K562 (cell line): Measurements from ENCODE around the gene COX6B2. TPM values are rescaled to one million over a fixed set of nuclear protein-coding genes. Genes with fewer than 3 reads are reported as not detected.
A peak's percentile ranks its signal among the peaks of the same experiment; 100 is the strongest.

Experiments
- ATAC-seq: fragments of 200-7000 bp; cut with Tn5 transposase; 3 replicates; pipeline ENCODE4 v1.9.1; 2020; ENCODE audit warnings: moderate library complexity
- BruUV-seq: library from RNA; stranded (reverse); fragments of 400-500 nt; replicated peaks from 2 replicates; lab custom pipeline; 2021; lab: Mats Ljungman, UMichigan
- CTCF ChIA-PET: fragments of 300-600 bp; formaldehyde crosslinking; extraction: SDS; loops from one replicate; lab custom pipeline; 2021; ENCODE audit warnings: low intra/inter-chr PET ratio; lab: Yijun Ruan, JAX
- POLR2A ChIA-PET: fragments of 300-600, 350-650 bp; sonication (Branson Sonifier 250); formaldehyde crosslinking; extraction: SDS; loops from one replicate; lab custom pipeline; 2021; ENCODE audit warnings: antibody characterized with exemption, inconsistent platforms; lab: Yijun Ruan, JAX
- DNase-seq, 4 experiments: peaks; one replicate each; pipeline versions ENCODE4 v3.0.0 to v3.0.0-alpha.2; 2011 to 2018; ENCODE audit warnings: low spot score in 3 of 4, mixed read lengths in 3 of 4; ENCODE audit errors: extremely low read depth in 1 of 4
- FAIRE-seq: peaks from 2 replicates; lab custom pipeline; 2011; peaks lifted over from hg19 to GRCh38; lab: Jason Lieb, UNC
- H2AFZ ChIP-seq: 2 replicates; pipeline ENCODE4 v1.6.0; 2011; ENCODE audit warnings: low read depth, low read length, control low read depth, inconsistent platforms
- H3K27ac ChIP-seq: fragments of 200-600 bp; 3 replicates; pipeline ENCODE4 v1.8.0; 2011; ENCODE audit warnings: low read depth, mild to moderate bottlenecking, control low read depth, inconsistent platforms, low read length, moderate library complexity, mixed read lengths; ENCODE audit errors: extremely low read depth
- H3K27me3 ChIP-seq, 2 experiments: fragments of 300-600 bp in 1 of 2; 2 replicates in 1 of 2; 3 replicates in 1 of 2; pipeline versions ENCODE4 v1.6.0 to v1.8.0; 2011; ENCODE audit warnings: inconsistent platforms in 2 of 2, low read length in 2 of 2, mild to moderate bottlenecking in 1 of 2, mixed read lengths in 1 of 2, moderate library complexity in 1 of 2; ENCODE audit not compliant: control insufficient read depth in 2 of 2, insufficient read depth in 2 of 2
- H3K36me3 ChIP-seq: fragments of 300-600 bp; 3 replicates; pipeline ENCODE4 v1.8.0; 2011; ENCODE audit warnings: mild to moderate bottlenecking, low read length, inconsistent platforms; ENCODE audit not compliant: control insufficient read depth, insufficient read depth
- H3K4me1 ChIP-seq, 2 experiments: fragments of 200-600 bp in 1 of 2; replicated peaks in 1 of 2; 2 replicates in 1 of 2; 3 replicates in 1 of 2; pipeline versions ENCODE4 v1.5.1 to v1.8.0; 2011; ENCODE audit warnings: inconsistent platforms in 2 of 2, low read length in 2 of 2, mild to moderate bottlenecking in 1 of 2, mixed read lengths in 1 of 2, moderate library complexity in 1 of 2; ENCODE audit not compliant: control insufficient read depth in 2 of 2, insufficient read depth in 2 of 2
- H3K4me2 ChIP-seq: 2 replicates; pipeline ENCODE4 v1.6.1; 2011; ENCODE audit warnings: low read length, control low read depth, inconsistent platforms, mixed read lengths; ENCODE audit not compliant: insufficient read depth
- H3K4me3 ChIP-seq: fragments of 200-600 bp; sonication (generic), shearing (Covaris generic); 2 replicates; pipeline ENCODE4 v1.5.1; 2016; ENCODE audit warnings: control low read depth, inconsistent platforms
- H3K79me2 ChIP-seq: fragments of 200-600 bp; 3 replicates; pipeline ENCODE4 v1.8.0; 2011; ENCODE audit warnings: low read length, inconsistent platforms; ENCODE audit not compliant: control insufficient read depth, insufficient read depth
- H3K9ac ChIP-seq, 2 experiments: 2 replicates each; pipeline versions ENCODE4 v1.6.0 to v1.6.1; 2011; ENCODE audit warnings: low read depth in 2 of 2, low read length in 2 of 2, control low read depth in 1 of 2, inconsistent platforms in 1 of 2, mild to moderate bottlenecking in 1 of 2, mixed read lengths in 1 of 2; ENCODE audit not compliant: insufficient read depth in 1 of 2
- H3K9me1 ChIP-seq: one replicate; pipeline ENCODE4 v1.6.0; 2011; ENCODE audit warnings: inconsistent platforms, mild to moderate bottlenecking, low read length, moderate library complexity; ENCODE audit not compliant: control insufficient read depth, insufficient read depth
- H3K9me3 ChIP-seq: replicated peaks from 2 replicates; pipeline ENCODE4 v1.5.1; 2011; ENCODE audit warnings: low read depth, low read length, inconsistent platforms; ENCODE audit not compliant: control insufficient read depth, insufficient read depth
- H4K20me1 ChIP-seq: replicated peaks from 2 replicates; pipeline ENCODE4 v1.6.1; 2011; ENCODE audit warnings: low read length, inconsistent platforms, mixed read lengths; ENCODE audit not compliant: control insufficient read depth, insufficient read depth
- JUN ChIP-seq, 2 experiments: sonication (generic) in 1 of 2; formaldehyde crosslinking in 1 of 2; IDR thresholded peaks; 2 replicates each; pipeline versions ENCODE4 v1.6.1 to v1.8.0; 2012 to 2022; ENCODE audit warnings: borderline replicate concordance in 2 of 2, mild to moderate bottlenecking in 2 of 2, improper control_type of control experiment in 1 of 2, low read depth in 1 of 2, low read length in 1 of 2, missing genetic modification reagents in 1 of 2
- KAT2B ChIP-seq: IDR thresholded peaks from one replicate; pipeline ENCODE4 v1.6.1; 2012; ENCODE audit warnings: low read depth, mild to moderate bottlenecking, control low read depth, inconsistent platforms, low read length, moderate library complexity
- KLF10 ChIP-seq: fragments of 250-450 bp; sonication (Bioruptor Pico); IDR thresholded peaks from 2 replicates; pipeline ENCODE4 v1.6.1; 2021; ENCODE audit warnings: matching md5 sums
- MYNN ChIP-seq, 2 experiments: sonication (generic); formaldehyde crosslinking in 1 of 2; IDR thresholded peaks; 2 replicates each; pipeline versions ENCODE4 v1.5.0 to v1.6.1; 2016 to 2020; ENCODE audit warnings: antibody characterized with exemption in 1 of 2, missing genetic modification reagents in 1 of 2
- SNIP1 ChIP-seq: fragments of 450-650 bp; IDR thresholded peaks from 2 replicates; pipeline ENCODE4 v1.7.1; 2017; ENCODE audit warnings: low read depth, mild to moderate bottlenecking
- ZNF644 ChIP-seq: fragments of 200-800 bp; sonication (Bioruptor generic); IDR thresholded peaks from 2 replicates; pipeline ENCODE4 v1.6.1; 2016; ENCODE audit warnings: low read depth, missing genetic modification characterization, missing compliant biosample characterization
- ZNF830 ChIP-seq: fragments of 250-450 bp; sonication (Bioruptor Pico); IDR thresholded peaks from 2 replicates; pipeline ENCODE4 v1.5.0; 2021; ENCODE audit warnings: mild to moderate bottlenecking
- WGBS: fragments of 100-300 bp; shearing (Covaris generic); methylation state at CpG from one replicate; pipeline ENCODE4 v1.1.6; 2016; ENCODE audit warnings: low coverage, mixed read lengths; ENCODE audit not compliant: insufficient coverage; ENCODE audit errors: missing lambda C conversion rate; 5-methylcytosine and 5-hydroxymethylcytosine counted together
- in situ Hi-C: fragments of 300-500 bp; cut with MboI; formaldehyde crosslinking; loops from 4 replicates; pipeline ENCODE4 v1.15.0; 2018; ENCODE audit warnings: inconsistent platforms, mixed read lengths
- intact Hi-C: fragments of 100-400 bp; cut with micrococcal nuclease; formaldehyde crosslinking; loops from 2 replicates; pipeline ENCODE4 v1.14.2; 2022
- polyA plus RNA-seq, 8 experiments: library from polyadenylated mRNA; depleted of rRNA in 4 of 8; stranded (reverse) in 5 of 8; unstranded in 3 of 8; fragments of >200 nt; fragmentation: Nextera tagmentation in 2 of 8; fragmentation: Illumina TruSeq in 1 of 8; extraction: Ambion mirVana in 2 of 8; extraction: Trizol in 1 of 8; gene quantifications; 2 replicates each; pipeline versions ENCODE4 v1.2.1 to v1.2.3, GENCODE V29; 2011 to 2014; ENCODE audit warnings: inconsistent platforms in 1 of 8, missing spikeins in 1 of 8
- total RNA-seq, 7 experiments: library from RNA; depleted of rRNA in 6 of 7; stranded (reverse); fragments of >200 nt in 6 of 7; fragmentation: Illumina TruSeq in 2 of 7; extraction: Trizol in 2 of 7; gene quantifications; 2 replicates each; pipeline versions ENCODE4 v1.2.1 to v1.2.3, GENCODE V29; 2011 to 2021; ENCODE audit warnings: low replicate concordance in 1 of 7
- TF ChIP-seq, protein P1 (sequence below): fragments of 450-650 bp; IDR thresholded peaks from 2 replicates; pipeline ENCODE4 v1.7.1; 2018; ENCODE audit warnings: mild to moderate bottlenecking, low read depth; ENCODE audit not compliant: partially characterized antibody
- TF ChIP-seq, protein P2 (sequence below): sonication (generic); formaldehyde crosslinking; IDR thresholded peaks from 2 replicates; pipeline ENCODE4 v1.9.0; 2022; ENCODE audit warnings: mild to moderate bottlenecking, missing genetic modification reagents
- TF ChIP-seq, protein P3 (sequence below): fragments of 450-650 bp; formaldehyde crosslinking; IDR thresholded peaks from 2 replicates; pipeline ENCODE4 v1.4.0; 2020; ENCODE audit warnings: mild to moderate bottlenecking
- TF ChIP-seq, protein P4 (sequence below): fragments of 450-650 bp; IDR thresholded peaks from 2 replicates; pipeline ENCODE4 v1.6.1; 2016; ENCODE audit warnings: mild to moderate bottlenecking

COX6B2 gene
- total and polyA plus RNA-seq, 9 of the 15 experiments (the other 6 are each of a cell fraction or from before 2014, with no cell fraction given), result 0.40 to 2.5 (median 0.83) TPM

DNA sequence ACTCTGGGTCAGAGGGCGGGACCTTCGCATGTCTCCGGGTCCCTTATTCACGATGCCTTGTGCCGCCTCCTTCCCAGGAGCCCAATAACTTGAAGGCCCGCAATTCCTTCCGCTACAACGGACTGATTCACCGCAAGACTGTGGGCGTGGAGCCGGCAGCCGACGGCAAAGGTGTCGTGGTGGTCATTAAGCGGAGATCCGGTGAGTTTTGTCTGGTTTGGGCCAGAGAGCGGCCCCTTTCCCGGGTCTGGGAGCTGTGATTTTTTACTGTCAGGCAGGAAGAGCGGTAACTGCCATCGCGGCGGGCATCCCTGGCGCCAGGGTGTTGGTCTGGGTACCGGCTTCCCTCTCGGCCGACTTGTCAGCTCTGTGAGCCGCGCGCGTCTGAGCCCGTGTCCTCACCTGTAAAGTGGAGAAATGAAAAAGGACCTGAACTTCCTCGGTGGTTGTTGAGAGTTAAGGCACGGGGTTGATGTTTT is 32.0 kb upstream of the COX6B2 start (continued):
- TF ChIP-seq, protein P1, sequence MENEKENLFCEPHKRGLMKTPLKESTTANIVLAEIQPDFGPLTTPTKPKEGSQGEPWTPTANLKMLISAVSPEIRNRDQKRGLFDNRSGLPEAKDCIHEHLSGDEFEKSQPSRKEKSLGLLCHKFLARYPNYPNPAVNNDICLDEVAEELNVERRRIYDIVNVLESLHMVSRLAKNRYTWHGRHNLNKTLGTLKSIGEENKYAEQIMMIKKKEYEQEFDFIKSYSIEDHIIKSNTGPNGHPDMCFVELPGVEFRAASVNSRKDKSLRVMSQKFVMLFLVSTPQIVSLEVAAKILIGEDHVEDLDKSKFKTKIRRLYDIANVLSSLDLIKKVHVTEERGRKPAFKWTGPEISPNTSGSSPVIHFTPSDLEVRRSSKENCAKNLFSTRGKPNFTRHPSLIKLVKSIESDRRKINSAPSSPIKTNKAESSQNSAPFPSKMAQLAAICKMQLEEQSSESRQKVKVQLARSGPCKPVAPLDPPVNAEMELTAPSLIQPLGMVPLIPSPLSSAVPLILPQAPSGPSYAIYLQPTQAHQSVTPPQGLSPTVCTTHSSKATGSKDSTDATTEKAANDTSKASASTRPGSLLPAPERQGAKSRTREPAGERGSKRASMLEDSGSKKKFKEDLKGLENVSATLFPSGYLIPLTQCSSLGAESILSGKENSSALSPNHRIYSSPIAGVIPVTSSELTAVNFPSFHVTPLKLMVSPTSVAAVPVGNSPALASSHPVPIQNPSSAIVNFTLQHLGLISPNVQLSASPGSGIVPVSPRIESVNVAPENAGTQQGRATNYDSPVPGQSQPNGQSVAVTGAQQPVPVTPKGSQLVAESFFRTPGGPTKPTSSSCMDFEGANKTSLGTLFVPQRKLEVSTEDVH, result no peak
- no peak for TF ChIP-seq KLF10
- TF ChIP-seq ZNF644 (tag), result no peak
- TF ChIP-seq, protein P2, sequence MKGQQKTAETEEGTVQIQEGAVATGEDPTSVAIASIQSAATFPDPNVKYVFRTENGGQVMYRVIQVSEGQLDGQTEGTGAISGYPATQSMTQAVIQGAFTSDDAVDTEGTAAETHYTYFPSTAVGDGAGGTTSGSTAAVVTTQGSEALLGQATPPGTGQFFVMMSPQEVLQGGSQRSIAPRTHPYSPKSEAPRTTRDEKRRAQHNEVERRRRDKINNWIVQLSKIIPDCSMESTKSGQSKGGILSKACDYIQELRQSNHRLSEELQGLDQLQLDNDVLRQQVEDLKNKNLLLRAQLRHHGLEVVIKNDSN (CRISPR knock-in tag), result no peak

DNA sequence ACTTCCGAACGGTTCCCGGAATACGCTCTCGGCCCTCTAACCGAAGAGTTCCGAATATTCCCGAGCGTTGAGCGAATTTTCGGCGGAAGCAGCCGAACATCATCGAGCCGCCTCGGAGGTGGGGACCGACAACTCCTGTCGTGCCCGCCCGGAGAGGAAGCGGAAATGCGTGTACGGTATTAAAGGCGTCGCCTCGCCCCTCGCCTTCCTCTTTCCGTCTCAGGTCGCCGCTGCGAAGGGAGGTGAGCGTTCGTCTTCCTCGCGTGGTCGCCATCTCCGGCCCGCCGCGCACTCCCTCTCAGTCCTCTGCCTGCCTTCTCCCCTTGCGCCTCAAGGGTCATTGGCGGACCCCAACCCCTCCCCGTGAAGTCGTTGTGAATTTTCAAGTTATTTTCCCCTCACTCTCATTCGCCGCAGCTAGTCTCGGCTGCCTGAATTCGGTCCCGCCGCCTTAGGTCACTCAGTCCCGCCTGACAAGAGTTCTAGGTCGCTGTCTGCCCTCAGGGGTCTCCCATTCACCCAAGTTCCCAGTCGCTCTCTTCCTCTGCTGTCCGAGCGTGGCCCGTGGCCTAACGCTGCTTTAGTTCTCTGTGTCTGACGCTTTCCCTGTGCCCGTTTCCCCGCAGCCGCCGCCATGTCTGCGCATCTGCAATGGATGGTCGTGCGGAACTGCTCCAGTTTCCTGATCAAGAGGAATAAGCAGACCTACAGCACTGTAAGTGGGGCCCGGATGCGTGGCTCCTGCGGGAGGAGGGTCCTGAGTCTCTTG is 31.4 kb upstream of the COX6B2 start, which contains the start of gene RPL28:
RPL28 (plus strand) TSS at position 209 of the 769 bp plus-strand sequence; CDS start at position 635, 426 bp downstream.
- H3K9ac ChIP-seq, result peak within 1 kb of the TSS; percentile 94 to 98
- H3K9me3 ChIP-seq, result no peaks in the 10 kb centered on the region; the same call in 1 of the 2 replicates
- no peaks in the 10 kb centered on the region for H3K27me3 ChIP-seq
- peak; percentile 99 for FAIRE-seq
- peak; percentile 85 to 99 (median 91) for DNase-seq
- H3K27ac ChIP-seq, result peak within 1 kb of the TSS; percentile 97
- ChIA-PET CTCF (no interaction called here), POLR2A (interaction anchor here (0.6 to 12.9 kb wide), 7 partner anchors 9 to 251 kb away, joined by 3 to 195 read pairs (median 3); partner anchors contain the start of gene UBE2S)
- peaks cover 49% of the 10 kb centered on the region for H4K20me1 ChIP-seq
- H3K79me2 ChIP-seq, result peaks cover 73% of the 10 kb centered on the region
- H2AFZ ChIP-seq, result peak within 1 kb of the TSS; percentile 99
- in situ Hi-C loops, result no loop called here
- peak; percentile 80 for ATAC-seq
- TSS peak; percentile 74 for BruUV-seq
- peaks cover 54 to 66% of the 10 kb centered on the region in 2 experiments for H3K4me1 ChIP-seq
- H3K4me2 ChIP-seq, result peak within 1 kb of the TSS; percentile 94
- WGBS, result under 1% methylated on average over 67 of the region's 68 CpGs
- H3K36me3 ChIP-seq, result peaks cover 50% of the 10 kb centered on the region
- intact Hi-C loops, result loop anchor here (2.0 to 5.0 kb wide), 3 partner anchors 66 to 169 kb away; no protein-coding TSS in a partner anchor
- peaks cover 17% of the 10 kb centered on the region for H3K9me1 ChIP-seq
- peak within 1 kb of the TSS; percentile 77 for H3K4me3 ChIP-seq
- TF ChIP-seq SNIP1 (no peak), ZNF830 (no peak), JUN (IDR thresholded peaks at IDR 0.05; ENCODE audit: borderline replicate concordance, low read depth, low read length) (0 out of 2 replicates have a peak, but pooled peaks have one; percentile 10), JUN (CRISPR knock-in tag; IDR thresholded peaks at IDR 0.05; ENCODE audit: borderline replicate concordance) (no peak), KAT2B (no peak), MYNN (IDR thresholded peaks at IDR 0.05) (no peak), MYNN (CRISPR knock-in tag; IDR thresholded peaks at IDR 0.05) (no peak)
- TF ChIP-seq, protein P3, sequence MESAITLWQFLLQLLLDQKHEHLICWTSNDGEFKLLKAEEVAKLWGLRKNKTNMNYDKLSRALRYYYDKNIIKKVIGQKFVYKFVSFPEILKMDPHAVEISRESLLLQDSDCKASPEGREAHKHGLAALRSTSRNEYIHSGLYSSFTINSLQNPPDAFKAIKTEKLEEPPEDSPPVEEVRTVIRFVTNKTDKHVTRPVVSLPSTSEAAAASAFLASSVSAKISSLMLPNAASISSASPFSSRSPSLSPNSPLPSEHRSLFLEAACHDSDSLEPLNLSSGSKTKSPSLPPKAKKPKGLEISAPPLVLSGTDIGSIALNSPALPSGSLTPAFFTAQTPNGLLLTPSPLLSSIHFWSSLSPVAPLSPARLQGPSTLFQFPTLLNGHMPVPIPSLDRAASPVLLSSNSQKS (CRISPR knock-in tag), result no peak
- TF ChIP-seq, protein P4, sequence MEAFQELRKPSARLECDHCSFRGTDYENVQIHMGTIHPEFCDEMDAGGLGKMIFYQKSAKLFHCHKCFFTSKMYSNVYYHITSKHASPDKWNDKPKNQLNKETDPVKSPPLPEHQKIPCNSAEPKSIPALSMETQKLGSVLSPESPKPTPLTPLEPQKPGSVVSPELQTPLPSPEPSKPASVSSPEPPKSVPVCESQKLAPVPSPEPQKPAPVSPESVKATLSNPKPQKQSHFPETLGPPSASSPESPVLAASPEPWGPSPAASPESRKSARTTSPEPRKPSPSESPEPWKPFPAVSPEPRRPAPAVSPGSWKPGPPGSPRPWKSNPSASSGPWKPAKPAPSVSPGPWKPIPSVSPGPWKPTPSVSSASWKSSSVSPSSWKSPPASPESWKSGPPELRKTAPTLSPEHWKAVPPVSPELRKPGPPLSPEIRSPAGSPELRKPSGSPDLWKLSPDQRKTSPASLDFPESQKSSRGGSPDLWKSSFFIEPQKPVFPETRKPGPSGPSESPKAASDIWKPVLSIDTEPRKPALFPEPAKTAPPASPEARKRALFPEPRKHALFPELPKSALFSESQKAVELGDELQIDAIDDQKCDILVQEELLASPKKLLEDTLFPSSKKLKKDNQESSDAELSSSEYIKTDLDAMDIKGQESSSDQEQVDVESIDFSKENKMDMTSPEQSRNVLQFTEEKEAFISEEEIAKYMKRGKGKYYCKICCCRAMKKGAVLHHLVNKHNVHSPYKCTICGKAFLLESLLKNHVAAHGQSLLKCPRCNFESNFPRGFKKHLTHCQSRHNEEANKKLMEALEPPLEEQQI, result no peak
